Loucy (cell line): ENCODE measurements around the gene AATK.

Source experiments
- H2AFZ ChIP-seq: fragments of 200-600 bp; sonication (generic); 2 replicates; pipeline ENCODE4 v1.6.0; 2016; ENCODE audit warnings: antibody characterized with exemption, mild to moderate bottlenecking, low read length, moderate library complexity
- H3F3A ChIP-seq: fragments of 200-600 bp; 2 replicates; pipeline ENCODE4 v1.6.0; 2016; ENCODE audit warnings: antibody characterized with exemption, low read depth, mild to moderate bottlenecking
- H3K27me3 ChIP-seq: fragments of 200-600 bp; sonication (generic); 2 replicates; pipeline ENCODE4 v1.6.1; 2014; ENCODE audit warnings: low read length, mild to moderate bottlenecking; ENCODE audit not compliant: insufficient read depth, poor library complexity, severe bottlenecking
- H3K36me3 ChIP-seq: fragments of 200-600 bp; sonication (generic); 2 replicates; pipeline ENCODE4 v1.6.1; 2016; ENCODE audit warnings: low read length; ENCODE audit not compliant: insufficient read depth
- H3K4me1 ChIP-seq: fragments of 200-600 bp; sonication (generic); 2 replicates; pipeline ENCODE4 v1.5.1; 2014; ENCODE audit warnings: low read length, mild to moderate bottlenecking; ENCODE audit not compliant: insufficient read depth, poor library complexity, severe bottlenecking
- H3K4me2 ChIP-seq: fragments of 200-600 bp; sonication (generic); 2 replicates; pipeline ENCODE4 v1.6.0; 2014; ENCODE audit warnings: antibody characterized with exemption, low read length, low read depth, mild to moderate bottlenecking; ENCODE audit not compliant: poor library complexity, severe bottlenecking
- H3K4me3 ChIP-seq: fragments of 200-600 bp; sonication (generic); 2 replicates; pipeline ENCODE4 v1.5.1; 2014; ENCODE audit warnings: low read length, mild to moderate bottlenecking, mixed read lengths; ENCODE audit not compliant: poor library complexity, severe bottlenecking
- H3K79me2 ChIP-seq: fragments of 200-600 bp; sonication (generic); 2 replicates; pipeline ENCODE4 v1.6.1; 2014; ENCODE audit warnings: low read length; ENCODE audit not compliant: insufficient read depth
- H3K9ac ChIP-seq: fragments of 200-600 bp; sonication (generic); 2 replicates; pipeline ENCODE4 v1.6.0; 2014; ENCODE audit warnings: mild to moderate bottlenecking, low read depth, low read length, moderate library complexity; ENCODE audit not compliant: poor library complexity, severe bottlenecking
- H3K9me2 ChIP-seq: fragments of 200-600 bp; sonication (generic); replicated peaks from 2 replicates; pipeline ENCODE4 v1.6.1; 2016; ENCODE audit warnings: low read depth, low read length, mixed read lengths
- H3K9me3 ChIP-seq: fragments of 200-600 bp; sonication (generic); 2 replicates; pipeline ENCODE4 v1.6.1; 2014; ENCODE audit warnings: mild to moderate bottlenecking, antibody characterized with exemption, low read length, low read depth; ENCODE audit not compliant: insufficient read depth
- H4K20me1 ChIP-seq: fragments of 200-600 bp; sonication (generic); 2 replicates; pipeline ENCODE4 v1.6.0; 2014; ENCODE audit warnings: antibody characterized with exemption, low read length, mild to moderate bottlenecking; ENCODE audit not compliant: insufficient read depth, poor library complexity, severe bottlenecking
- EZH2phosphoT487 ChIP-seq: fragments of 200-600 bp; IDR thresholded peaks from 2 replicates; pipeline ENCODE4 v1.6.1; 2018; ENCODE audit warnings: antibody characterized with exemption, mild to moderate bottlenecking, moderate library complexity, borderline replicate concordance
- TF ChIP-seq, protein P1 (sequence below): fragments of 200-600 bp; sonication (generic); conservative IDR thresholded peaks from 2 replicates; pipeline ENCODE4 v1.5.1; 2014; ENCODE audit warnings: mild to moderate bottlenecking, antibody characterized with exemption, low read length

AATK gene

DNA sequence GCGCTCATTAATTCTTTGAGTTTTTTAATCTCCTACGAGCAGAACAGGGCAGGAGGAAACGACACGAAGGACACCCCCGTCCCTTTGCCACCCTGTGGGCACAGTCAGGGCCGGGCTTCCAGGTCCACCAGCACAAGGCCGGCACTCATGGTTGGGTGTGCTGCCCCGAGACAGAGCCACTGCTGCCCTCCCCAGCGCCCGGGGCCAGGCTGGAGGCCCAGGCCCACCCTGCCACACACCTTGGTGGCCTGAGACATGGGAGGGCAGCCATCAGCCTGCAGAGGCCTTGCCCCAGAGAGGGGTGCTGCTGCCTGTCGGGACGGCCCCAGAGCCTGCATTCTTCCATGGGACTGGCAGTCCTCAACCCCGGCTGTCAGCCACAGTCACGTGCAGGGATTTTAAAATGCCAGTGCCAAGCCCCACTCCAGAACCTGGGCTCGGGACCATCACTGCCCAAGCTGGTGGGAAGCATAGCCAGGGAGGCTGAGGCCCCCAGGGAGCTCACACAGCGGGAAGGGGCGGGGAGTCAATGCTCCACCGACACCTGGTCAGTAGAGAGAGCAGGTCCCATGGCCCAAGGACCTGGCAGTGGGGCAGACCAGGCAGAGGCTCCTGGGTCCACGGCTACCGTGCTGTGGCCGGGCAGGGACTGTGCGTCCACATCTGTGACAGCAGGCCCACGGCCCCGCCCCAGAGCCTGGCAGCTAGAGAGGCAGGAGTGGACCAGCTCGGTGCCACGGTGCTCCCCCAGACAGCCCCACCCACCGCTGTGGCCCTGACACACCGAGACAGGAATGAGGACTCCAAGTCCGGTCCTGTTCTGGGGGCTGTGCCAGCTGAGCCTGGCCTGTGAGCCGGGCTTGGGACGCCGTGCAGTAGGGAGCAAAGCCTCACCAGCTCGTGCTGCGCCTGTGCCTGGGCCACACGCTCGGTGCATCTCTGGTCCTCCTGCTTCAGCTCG lies 29.2 kb upstream of the AATK start:
- Histone ChIP-seq H3F3A (no peaks in the 10 kb centered on the region), H3K4me2 (no peak overlapping the region), H3K9me3 (no peaks in the 10 kb centered on the region), H2AFZ (no peak overlapping the region), H3K9me2 (no peaks in the 10 kb centered on the region), H3K4me1 (peaks cover 10% of the 10 kb centered on the region), H3K9ac (no peak overlapping the region), H3K27me3 (no peaks in the 10 kb centered on the region), H3K36me3 (peaks cover 26% of the 10 kb centered on the region; the same call in 1 of the 2 replicates), H3K79me2 (no peaks in the 10 kb centered on the region), H3K4me3 (no peak overlapping the region), H4K20me1 (no peaks in the 10 kb centered on the region)
- TF ChIP-seq EZH2phosphoT487: no peak
- TF ChIP-seq, protein P1, sequence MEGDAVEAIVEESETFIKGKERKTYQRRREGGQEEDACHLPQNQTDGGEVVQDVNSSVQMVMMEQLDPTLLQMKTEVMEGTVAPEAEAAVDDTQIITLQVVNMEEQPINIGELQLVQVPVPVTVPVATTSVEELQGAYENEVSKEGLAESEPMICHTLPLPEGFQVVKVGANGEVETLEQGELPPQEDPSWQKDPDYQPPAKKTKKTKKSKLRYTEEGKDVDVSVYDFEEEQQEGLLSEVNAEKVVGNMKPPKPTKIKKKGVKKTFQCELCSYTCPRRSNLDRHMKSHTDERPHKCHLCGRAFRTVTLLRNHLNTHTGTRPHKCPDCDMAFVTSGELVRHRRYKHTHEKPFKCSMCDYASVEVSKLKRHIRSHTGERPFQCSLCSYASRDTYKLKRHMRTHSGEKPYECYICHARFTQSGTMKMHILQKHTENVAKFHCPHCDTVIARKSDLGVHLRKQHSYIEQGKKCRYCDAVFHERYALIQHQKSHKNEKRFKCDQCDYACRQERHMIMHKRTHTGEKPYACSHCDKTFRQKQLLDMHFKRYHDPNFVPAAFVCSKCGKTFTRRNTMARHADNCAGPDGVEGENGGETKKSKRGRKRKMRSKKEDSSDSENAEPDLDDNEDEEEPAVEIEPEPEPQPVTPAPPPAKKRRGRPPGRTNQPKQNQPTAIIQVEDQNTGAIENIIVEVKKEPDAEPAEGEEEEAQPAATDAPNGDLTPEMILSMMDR: no peak

DNA sequence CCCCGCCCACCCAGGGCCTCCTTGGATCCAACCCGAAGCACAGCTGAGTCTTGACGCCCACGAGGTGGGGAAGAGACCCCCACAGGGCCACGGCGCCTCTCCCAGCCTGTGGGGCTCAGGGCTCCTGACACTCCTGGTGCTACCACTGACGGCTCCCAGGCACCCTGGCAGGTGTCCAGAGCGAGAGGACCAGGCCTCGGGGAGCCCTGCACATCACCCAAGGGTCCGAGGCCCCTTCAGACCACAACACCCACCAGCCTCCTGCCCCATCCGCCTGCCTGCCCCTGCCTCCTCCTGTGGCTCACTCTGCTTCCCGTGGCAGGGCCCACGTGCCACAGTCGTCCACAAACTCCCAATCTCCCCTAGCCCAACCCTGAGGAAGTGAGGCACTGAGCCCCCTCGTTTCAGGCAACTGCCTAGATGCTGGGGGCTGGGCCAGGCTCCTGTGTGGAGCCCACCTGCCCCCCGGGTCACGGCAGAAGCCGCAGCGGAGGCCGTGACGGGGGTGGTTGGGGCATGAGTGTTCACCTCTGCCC lies 28.3 kb upstream of the AATK start:
- Histone ChIP-seq H3K4me3 (no peak overlapping the region), H3K36me3 (peaks cover 23% of the 10 kb centered on the region; the same call in 1 of the 2 replicates), H3K9ac (no peak overlapping the region), H4K20me1 (no peaks in the 10 kb centered on the region), H3K9me3 (no peaks in the 10 kb centered on the region), H3K9me2 (no peaks in the 10 kb centered on the region), H3K27me3 (no peaks in the 10 kb centered on the region), H2AFZ (no peak overlapping the region), H3K4me1 (peaks cover 10% of the 10 kb centered on the region), H3K4me2 (no peak overlapping the region), H3F3A (no peaks in the 10 kb centered on the region), H3K79me2 (no peaks in the 10 kb centered on the region)
- TF ChIP-seq, protein P1: no peak
- TF ChIP-seq EZH2phosphoT487: no peak

DNA sequence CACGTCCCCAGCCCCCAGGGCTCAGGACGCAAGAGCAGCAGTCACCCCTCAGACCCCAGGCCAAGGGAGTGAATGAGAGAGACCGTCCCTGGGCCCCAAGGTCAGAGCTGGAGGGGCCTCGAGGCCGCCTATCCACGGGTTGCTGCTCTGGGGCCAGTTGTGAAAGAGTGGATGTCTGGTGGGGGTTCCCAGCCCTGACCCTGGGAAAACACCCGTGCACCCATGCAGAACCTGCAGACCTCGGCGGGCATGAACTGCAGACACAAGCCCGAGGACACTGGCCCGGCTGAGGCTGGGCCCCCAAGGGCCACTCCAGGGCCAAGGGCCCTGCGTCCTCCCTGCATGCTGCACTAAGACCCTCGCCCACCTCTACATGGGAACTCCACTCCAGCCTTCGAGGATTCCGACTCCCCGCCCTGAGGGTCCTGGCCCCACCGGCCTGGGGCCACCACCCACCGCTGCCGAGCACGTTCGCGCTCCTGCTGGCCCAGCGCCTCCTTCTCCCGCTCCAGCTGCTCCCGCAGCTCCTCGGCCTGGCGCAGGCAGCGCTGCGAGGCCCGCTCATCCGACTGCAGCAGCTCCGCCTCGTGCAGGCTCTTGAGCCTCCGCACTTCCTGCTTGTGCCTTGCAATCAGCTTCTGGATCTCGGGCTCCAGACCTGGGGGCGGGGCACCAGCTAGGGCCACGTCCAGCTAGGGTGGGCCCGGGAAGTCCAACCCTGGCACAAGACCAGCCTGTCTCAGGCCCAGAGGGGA lies 27.6 kb upstream of the AATK start:
- H2AFZ ChIP-seq: no peak overlapping the region

More for the DNA sequence above, 27.6 kb upstream of the AATK start:
- Histone ChIP-seq H3F3A (no peaks in the 10 kb centered on the region), H3K4me3 (no peak overlapping the region), H3K27me3 (no peaks in the 10 kb centered on the region), H3K4me2 (no peak overlapping the region), H3K9ac (no peak overlapping the region), H4K20me1 (no peaks in the 10 kb centered on the region), H3K9me2 (no peaks in the 10 kb centered on the region), H3K4me1 (peaks cover 10% of the 10 kb centered on the region), H3K9me3 (no peaks in the 10 kb centered on the region), H3K79me2 (no peaks in the 10 kb centered on the region), H3K36me3 (peaks cover 16% of the 10 kb centered on the region; the same call in 1 of the 2 replicates)
- TF ChIP-seq, protein P1: no peak
- no peak for TF ChIP-seq EZH2phosphoT487
